GM18526 (cell line): ENCODE data around the gene SERINC3.

ENCODE experiments used
- POLR2A ChIP-seq: IDR thresholded peaks from 3 replicates; pipeline ENCODE4 v1.6.1; 2011; ENCODE audit not compliant: insufficient read length; ENCODE audit errors: extremely low read depth

Gene SERINC3

GRCh38 chr20:44464514-44464913 lies 57.4 kb downstream of the SERINC3 start:
- no peak for TF ChIP-seq POLR2A

DNA sequence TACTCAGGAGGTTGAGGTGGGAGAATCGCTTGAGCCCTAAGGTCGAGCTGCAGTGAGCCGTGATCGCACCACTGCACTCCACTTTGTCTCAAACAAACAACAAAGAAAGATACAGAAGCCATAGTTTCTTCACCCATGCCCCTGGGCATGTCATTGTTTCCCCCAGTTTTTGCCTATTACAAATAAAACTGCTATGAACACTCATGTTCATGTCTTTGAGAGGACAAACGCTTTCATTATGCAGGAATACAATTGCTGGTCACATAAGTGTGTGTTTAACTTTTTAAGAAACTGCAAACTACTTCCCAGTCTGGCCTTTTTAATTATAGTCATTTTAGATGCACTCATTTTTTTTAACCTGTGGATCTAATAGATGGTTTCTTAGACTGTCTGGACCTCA lies 58.4 kb downstream of the SERINC3 start:
- no peak for TF ChIP-seq POLR2A

GRCh38 chr20:44461803-44462174 lies 60.1 kb downstream of the SERINC3 start:
- TF ChIP-seq POLR2A: no peak

DNA sequence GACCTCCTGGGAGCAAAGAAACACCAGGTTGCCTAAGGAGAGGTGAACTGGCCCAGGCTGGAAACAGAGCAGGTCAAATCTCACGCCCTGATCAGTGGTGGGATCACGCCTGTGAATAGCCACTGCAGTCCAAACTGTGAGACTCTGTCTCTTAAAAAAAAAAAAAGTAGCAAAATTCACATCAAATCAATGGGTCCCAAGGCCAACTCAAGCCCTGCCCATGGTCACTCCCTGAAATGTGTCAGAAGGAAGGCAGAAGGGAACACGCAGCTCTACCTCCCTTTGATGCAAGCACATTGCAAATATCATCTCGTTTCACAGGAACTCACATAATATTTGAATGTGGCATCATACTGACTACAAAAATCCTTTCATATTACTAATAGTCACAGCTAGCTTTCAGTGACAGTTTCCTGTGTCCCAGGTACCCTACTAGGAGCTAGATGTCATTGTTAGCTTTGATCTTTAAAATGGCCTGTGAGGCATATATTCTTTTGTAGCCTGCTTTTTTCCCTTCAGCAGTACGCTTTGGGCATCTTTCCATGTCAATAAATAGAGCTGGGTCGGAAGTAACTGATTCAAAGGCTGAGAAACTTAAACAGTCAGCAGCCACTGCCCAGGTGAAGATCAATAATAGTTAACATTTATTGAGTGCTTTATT lies 60.6 kb downstream of the SERINC3 start:
- TF ChIP-seq POLR2A: no peak

GRCh38 chr20:44460795-44461141 lies 61.1 kb downstream of the SERINC3 start:
- no peak for TF ChIP-seq POLR2A

GRCh38 chr20:44459271-44459670 lies 62.6 kb downstream of the SERINC3 start:
- TF ChIP-seq POLR2A: no peak

DNA sequence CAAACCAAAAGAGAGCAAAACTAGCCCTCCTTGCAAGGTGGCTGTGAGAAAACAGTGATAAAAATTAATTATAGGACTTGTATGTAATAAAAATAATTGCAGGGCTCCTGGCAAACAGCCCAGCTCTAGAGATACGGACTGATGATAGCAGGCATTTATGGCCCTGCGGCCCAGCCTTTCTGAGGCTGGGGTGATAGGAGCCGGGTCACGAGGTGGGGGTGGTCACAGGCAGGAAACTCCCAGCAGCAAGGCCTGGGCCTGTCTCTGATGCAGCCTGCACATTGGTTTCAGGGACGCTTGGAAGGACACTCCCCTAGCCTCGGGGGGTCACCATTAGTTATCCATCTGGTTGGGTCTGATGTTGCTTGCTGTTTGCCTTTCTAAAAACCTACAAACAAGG lies 64.9 kb downstream of the SERINC3 start:
- TF ChIP-seq POLR2A: no peak

DNA sequence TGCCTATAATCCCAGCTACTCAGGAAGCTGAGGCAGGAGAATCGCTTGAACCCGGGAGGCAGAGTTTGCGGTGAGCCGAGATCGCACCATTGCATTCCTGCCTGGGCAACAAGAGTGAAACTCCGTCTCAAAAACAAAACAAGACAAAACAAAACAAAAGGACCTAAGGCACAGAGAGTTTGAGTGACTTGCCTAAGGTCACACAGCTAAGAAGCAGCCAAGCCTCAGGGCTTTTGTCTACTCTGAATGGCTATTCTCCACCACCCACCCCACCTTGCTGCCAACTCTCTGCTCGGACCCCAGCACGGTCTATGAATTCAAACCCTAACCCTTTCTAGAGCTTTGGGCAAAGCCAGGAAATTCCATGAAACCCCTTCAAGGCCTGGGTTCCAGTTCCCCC lies 65.3 kb downstream of the SERINC3 start:
- TF ChIP-seq POLR2A: no peak

DNA sequence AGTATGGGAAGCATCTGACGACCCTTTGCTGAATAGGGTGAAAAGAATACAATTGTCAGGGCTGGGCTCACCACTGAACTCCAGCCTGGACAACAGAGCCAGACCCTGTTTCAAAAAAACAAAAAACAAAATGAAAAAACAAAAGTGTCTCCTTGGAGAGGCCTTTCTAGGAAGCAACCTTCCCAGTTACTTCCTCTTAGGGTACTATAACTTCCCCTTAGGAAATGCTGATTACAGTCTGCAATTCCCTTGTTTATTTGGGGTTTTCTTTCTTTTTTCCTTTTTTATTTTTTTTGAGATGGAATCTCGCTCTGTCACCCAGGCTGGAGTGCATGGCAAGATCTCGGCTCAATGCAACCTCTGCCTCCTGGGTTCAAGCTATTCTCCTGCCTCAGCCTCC lies 66.7 kb downstream of the SERINC3 start:
- no peak for TF ChIP-seq POLR2A

GRCh38 chr20:44454306-44454963 lies 67.4 kb downstream of the SERINC3 start:
- TF ChIP-seq POLR2A: no peak

DNA sequence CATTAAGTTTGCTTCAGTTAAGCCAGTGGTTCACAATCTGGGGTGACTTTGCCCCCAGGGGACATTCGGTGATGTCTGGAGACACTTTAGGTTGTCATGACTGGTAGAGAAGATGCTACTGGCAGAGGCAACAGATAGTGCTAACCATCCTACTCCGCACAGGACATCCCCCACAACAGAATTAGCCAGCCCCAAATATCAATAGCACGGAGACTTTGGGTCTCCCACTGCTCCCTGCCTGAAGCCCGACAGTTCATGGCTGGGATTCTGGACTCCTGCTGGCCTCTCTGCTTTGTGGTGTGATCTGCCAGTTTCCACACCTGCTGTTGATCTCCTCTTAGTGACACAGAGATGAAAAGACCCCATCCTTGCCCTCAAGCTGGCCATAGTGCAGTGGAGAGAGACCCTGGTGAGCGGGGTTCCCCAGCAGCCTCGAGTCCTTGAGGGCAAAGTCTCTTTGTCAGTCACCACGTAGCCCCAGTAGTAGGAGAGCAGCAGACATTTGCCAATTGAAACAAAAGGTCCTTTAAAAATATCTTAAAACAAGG lies 70.9 kb downstream of the SERINC3 start:
- no peak for TF ChIP-seq POLR2A

- no peak for TF ChIP-seq POLR2A
Measured at GRCh38 chr20:44450281-44450889, 71.5 kb downstream of the SERINC3 start.

DNA sequence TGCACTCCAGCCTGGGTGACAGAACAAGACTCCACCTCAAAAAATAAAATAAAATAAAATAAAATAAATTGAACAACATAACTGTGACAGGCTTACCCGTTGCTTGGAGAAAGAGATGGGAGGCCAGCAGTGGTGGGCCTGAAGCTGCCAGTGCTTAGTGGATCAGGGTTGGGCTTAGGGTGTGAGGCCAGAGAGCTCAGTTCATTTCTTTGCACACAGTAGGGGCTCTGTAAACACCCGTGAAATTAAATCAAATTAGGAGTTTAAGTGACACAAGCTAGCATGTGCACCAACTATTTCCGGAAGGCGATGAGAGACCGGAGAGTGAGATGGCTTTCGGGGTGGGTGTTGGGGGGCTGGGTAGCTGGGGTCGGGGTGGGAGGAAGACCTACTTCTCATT lies 72.0 kb downstream of the SERINC3 start:
- no peak for TF ChIP-seq POLR2A

GRCh38 chr20:44448753-44449546 lies 72.9 kb downstream of the SERINC3 start:
- no peak for TF ChIP-seq POLR2A

GRCh38 chr20:44447827-44448419 lies 73.9 kb downstream of the SERINC3 start:
- no peak for TF ChIP-seq POLR2A
